Activated CD8-positive, alpha-beta T cell treated with anti-CD3 and anti-CD28 coated beads for 36 hours (primary cell): ENCODE measurements around the gene MKNK1. TPM values are rescaled to one million over a fixed set of nuclear protein-coding genes. Genes with fewer than 3 reads are reported as not detected.
A peak's percentile ranks its signal among the peaks of the same experiment; 100 is the strongest.

Experiments used
- ATAC-seq: fragments of 200-7000 bp; cut with Tn5 transposase; one replicate; pipeline ENCODE4 v1.10.0; 2021; ENCODE audit warnings: mild to moderate bottlenecking, moderate library complexity
- CTCF ChIA-PET: fragments of 350-600 bp; sonication (Branson Sonifier 250); formaldehyde crosslinking; loops from one replicate; lab custom pipeline; 2021; ENCODE audit warnings: antibody characterized with exemption; lab: Charles Lee
- POLR2A ChIA-PET: fragments of 350-600 bp; sonication (Branson Sonifier 250); formaldehyde crosslinking; loops from one replicate; lab custom pipeline; 2021; ENCODE audit warnings: antibody characterized with exemption; lab: Charles Lee
- DNase-seq: peaks from one replicate; pipeline ENCODE4 v3.0.0-alpha.2; 2020
- H3K27ac Mint-ChIP-seq: one replicate; pipeline ENCODE4 v1.8.0; 2021; ENCODE audit warnings: mild to moderate bottlenecking, mixed read lengths
- H3K27me3 Mint-ChIP-seq: one replicate; pipeline ENCODE4 v1.8.0; 2021; ENCODE audit warnings: mixed read lengths
- H3K36me3 Mint-ChIP-seq: one replicate; pipeline ENCODE4 v1.8.0; 2021; ENCODE audit warnings: low read depth, mixed read lengths
- H3K4me1 Mint-ChIP-seq: one replicate; pipeline ENCODE4 v1.8.0; 2021; ENCODE audit warnings: low read depth, mixed read lengths
- H3K4me3 Mint-ChIP-seq: one replicate; pipeline ENCODE4 v1.8.0; 2021; ENCODE audit warnings: mild to moderate bottlenecking, moderate library complexity, mixed read lengths
- H3K9me3 Mint-ChIP-seq: one replicate; pipeline ENCODE4 v1.8.0; 2021; ENCODE audit warnings: mixed read lengths
- intact Hi-C: fragments of 100-400 bp; cut with micrococcal nuclease; formaldehyde crosslinking; loops from one replicate; pipeline ENCODE4 v1.10.0; 2022
- total RNA-seq, 2 experiments: library from RNA; stranded (reverse); gene quantifications; one replicate each; pipeline ENCODE4 v1.2.3, GENCODE V29; 2021
- TF ChIP-seq, protein P1 (sequence below): fragments of 200-600 bp; IDR thresholded peaks from one replicate; pipeline ENCODE4 v1.8.0; 2022; ENCODE audit warnings: antibody characterized with exemption, mild to moderate bottlenecking

The MKNK1 gene
- total RNA-seq, 2 experiments from 2014 or later: 31.1 to 35.5 TPM

DNA sequence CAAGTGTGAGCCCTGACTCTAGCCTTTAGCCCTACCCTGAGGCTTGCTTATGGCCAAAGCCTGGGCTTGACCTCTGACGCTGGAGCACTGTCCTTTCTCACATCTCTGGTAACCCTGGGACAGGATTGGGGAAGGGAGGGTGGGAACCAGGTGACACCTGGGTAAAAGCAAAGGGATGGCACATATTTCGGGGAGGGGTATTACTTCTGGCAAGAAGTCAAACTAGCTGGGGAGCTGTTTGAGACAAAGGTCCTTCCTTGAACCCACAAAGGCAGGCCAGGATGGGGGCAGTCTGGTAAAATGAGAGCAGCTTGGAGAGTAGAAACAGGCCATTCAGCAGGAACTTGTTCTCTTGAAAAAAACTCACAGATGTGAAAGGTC lies 10.5 kb upstream of the MKNK1 start:
- no peak overlapping the region for H3K4me3 Mint-ChIP-seq
- H3K27ac Mint-ChIP-seq: no peak overlapping the region
- intact Hi-C loops: loop anchor here (10.0 kb wide), 1 partner anchor 110 kb away; no protein-coding TSS in a partner anchor
- no peaks in the 10 kb centered on the region for H3K9me3 Mint-ChIP-seq
- peaks cover 49% of the 10 kb centered on the region for H3K4me1 Mint-ChIP-seq
- TF ChIP-seq, protein P1, sequence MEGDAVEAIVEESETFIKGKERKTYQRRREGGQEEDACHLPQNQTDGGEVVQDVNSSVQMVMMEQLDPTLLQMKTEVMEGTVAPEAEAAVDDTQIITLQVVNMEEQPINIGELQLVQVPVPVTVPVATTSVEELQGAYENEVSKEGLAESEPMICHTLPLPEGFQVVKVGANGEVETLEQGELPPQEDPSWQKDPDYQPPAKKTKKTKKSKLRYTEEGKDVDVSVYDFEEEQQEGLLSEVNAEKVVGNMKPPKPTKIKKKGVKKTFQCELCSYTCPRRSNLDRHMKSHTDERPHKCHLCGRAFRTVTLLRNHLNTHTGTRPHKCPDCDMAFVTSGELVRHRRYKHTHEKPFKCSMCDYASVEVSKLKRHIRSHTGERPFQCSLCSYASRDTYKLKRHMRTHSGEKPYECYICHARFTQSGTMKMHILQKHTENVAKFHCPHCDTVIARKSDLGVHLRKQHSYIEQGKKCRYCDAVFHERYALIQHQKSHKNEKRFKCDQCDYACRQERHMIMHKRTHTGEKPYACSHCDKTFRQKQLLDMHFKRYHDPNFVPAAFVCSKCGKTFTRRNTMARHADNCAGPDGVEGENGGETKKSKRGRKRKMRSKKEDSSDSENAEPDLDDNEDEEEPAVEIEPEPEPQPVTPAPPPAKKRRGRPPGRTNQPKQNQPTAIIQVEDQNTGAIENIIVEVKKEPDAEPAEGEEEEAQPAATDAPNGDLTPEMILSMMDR: no peak
- ATAC-seq (no peak), DNase-seq (no peak)
- peaks cover under 1% of the 10 kb centered on the region for H3K36me3 Mint-ChIP-seq
- H3K27me3 Mint-ChIP-seq: no peaks in the 10 kb centered on the region
- ChIA-PET CTCF (interaction anchor here (0.7 to 5.4 kb wide), 4 partner anchors 10 to 168 kb away, joined by 3 to 47 read pairs (median 4); partner anchors contain the start of gene MKNK1), POLR2A (interaction anchor here (0.6 to 6.4 kb wide), 2 partner anchors 11 to 264 kb away, joined by 3 to 55 read pairs; partner anchors contain the start of gene MKNK1)

DNA sequence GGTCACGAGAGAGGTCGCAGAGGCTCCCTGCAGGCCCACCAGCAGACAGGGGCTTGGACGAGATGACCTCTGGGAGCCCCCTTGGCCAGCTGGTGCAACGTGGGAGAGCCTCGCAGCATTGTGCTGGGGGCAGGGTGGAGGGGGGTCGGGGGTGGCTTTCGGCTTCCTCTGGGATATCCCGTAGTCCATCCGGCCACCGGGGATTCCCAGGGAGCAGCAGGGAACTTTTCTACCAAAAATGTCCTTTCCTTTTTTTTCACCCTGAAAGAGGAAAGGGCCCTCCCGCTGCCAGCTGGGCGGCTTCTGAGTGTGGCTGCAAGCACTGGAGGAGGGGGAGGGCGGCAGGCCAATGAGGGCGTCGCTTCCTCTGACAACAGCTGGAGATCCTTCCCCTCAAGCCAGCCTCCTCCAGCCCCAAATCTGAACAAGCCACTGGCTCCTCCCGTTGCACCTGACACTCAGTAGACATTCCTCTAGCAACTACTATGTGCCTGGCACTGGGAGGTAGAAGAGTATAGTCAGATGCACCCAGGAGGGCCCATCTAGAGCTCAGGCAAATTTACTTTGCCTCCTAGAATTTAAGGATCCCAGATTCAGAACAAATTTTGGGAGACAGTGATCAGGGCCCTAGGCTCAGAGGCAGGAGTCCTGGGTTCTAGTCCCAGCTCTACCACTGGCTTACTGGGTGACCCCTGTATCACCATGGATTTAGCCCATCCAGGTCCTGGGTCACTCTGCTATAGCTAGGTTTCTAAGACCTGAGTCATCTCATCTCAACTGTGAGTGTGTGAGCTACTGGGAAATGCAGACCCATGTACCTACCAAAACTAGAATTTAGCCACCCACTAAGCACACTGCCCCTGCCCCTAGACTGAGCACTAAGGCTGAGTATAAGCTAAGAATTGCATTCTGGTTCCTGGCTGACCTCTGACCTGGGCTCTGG lies 9.9 kb upstream of the MKNK1 start:
- ChIA-PET CTCF (interaction anchor here (0.6 to 5.4 kb wide), 5 partner anchors 10 to 167 kb away, joined by 3 to 47 read pairs (median 3); partner anchors contain the start of gene MKNK1), POLR2A (interaction anchor here (0.6 to 6.4 kb wide), 2 partner anchors 10 to 264 kb away, joined by 3 to 55 read pairs; partner anchors contain the start of gene MKNK1)
- ATAC-seq: peak; percentile 37

DNA sequence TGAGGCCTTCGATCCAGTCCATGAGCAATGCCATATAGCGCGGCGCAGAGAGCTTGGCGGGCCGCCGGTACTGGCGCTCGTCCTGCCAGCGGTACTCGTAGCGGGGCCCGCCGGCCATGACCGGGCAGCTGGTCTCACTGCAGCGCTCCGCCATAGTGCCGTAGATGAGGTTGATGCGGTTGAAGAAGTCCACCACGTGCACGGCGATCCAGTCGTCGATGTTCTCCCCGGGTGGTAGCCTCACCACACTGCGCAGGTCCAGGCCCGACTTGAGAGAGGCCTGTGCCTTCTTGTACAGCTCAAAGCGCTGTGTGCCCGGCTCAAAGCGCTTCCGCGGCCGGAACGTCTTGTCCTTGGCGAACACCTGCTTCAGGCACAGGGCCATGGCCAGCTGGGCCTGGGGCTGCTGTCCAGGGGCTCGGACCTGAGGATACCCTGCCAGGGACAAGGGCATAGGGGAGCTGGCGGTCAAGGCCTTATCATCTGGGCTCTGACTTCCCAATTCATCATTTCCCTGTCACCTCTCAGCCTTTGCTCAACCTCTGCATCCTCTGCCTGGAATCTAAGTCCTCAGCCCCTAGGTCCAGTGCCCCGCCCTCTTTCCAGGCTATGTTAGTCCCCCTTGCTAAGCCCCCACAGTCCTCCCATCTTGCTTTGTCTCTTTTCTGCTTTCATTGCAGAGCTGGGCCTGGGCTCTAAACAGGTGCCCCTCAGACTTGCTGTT lies 9.0 kb upstream of the MKNK1 start:
- no peak for ATAC-seq
- H3K36me3 Mint-ChIP-seq: peaks cover 5% of the 10 kb centered on the region
- no peaks in the 10 kb centered on the region for H3K27me3 Mint-ChIP-seq
- TF ChIP-seq, protein P1: no peak
- no peak for DNase-seq
- ChIA-PET CTCF (interaction anchor here (1.0 to 5.4 kb wide), 2 partner anchors 9 to 166 kb away, joined by 4 to 47 read pairs; partner anchors contain the start of gene MKNK1), POLR2A (interaction anchor here (6.4 kb wide), 1 partner anchor 9 kb away, joined by 55 read pairs; the partner anchor contains the start of gene MKNK1)
- H3K9me3 Mint-ChIP-seq: no peaks in the 10 kb centered on the region
- no peak overlapping the region for H3K27ac Mint-ChIP-seq
- intact Hi-C loops: loop anchor here (10.0 kb wide), 1 partner anchor 112 kb away; no protein-coding TSS in a partner anchor
- H3K4me1 Mint-ChIP-seq: peaks cover 44% of the 10 kb centered on the region
- H3K4me3 Mint-ChIP-seq: no peak overlapping the region

More for the DNA sequence above, 9.9 kb upstream of the MKNK1 start:
- Mint-ChIP-seq H3K9me3 (no peaks in the 10 kb centered on the region), H3K4me3 (no peak overlapping the region), H3K36me3 (peaks cover 5% of the 10 kb centered on the region), H3K4me1 (peaks cover 47% of the 10 kb centered on the region), H3K27me3 (no peaks in the 10 kb centered on the region), H3K27ac (no peak overlapping the region)
- peak; percentile 62 for DNase-seq
- TF ChIP-seq, protein P1: no peak
- intact Hi-C loops: loop anchor here (10.0 kb wide), 1 partner anchor 111 kb away; no protein-coding TSS in a partner anchor

DNA sequence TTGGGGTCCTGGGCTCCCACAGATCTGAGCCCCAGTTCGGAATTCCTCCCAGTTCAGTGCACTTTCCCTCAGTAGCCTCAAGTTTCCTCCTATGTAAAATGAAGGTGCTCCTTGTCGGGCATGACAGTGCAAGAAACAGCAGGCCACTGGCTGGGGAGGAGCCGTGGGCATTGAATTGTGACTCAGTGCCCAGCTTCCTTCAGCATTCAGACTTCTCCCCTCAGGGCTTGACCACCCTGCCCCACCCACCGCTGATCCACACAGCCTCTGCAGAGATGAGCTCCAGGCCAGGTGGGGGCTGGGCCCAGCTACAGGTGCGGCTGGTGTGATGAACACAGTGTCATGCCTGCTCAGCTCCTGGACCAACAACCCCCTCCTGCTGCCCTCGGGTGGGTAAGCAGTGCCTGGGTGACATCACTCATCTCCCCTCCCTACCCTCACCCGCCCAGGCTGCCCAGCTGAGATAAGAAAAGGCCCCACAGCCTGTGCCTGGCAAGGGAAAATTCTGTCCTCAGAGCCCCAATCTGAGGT lies 7.7 kb upstream of the MKNK1 start:
- DNase-seq: no peak
- intact Hi-C loops: loop anchor here (10.0 kb wide), 1 partner anchor 113 kb away; no protein-coding TSS in a partner anchor
- Mint-ChIP-seq H3K4me1 (peaks cover 37% of the 10 kb centered on the region), H3K27ac (peak overlapping the region; percentile 55), H3K27me3 (no peaks in the 10 kb centered on the region), H3K36me3 (peaks cover 5% of the 10 kb centered on the region), H3K4me3 (no peak overlapping the region), H3K9me3 (no peaks in the 10 kb centered on the region)
- ATAC-seq: no peak
- TF ChIP-seq, protein P1: no peak
- ChIA-PET POLR2A (no interaction called here), CTCF (no interaction called here)
